ENCODE measurements around the gene SMURF1.

The SMURF1 gene

GRCh38 chr7:99021941-99022560 lies 121.9 kb downstream of the SMURF1 start:
- Histone ChIP-seq H3K27me3 (replicated peaks; ENCODE audit: control insufficient read depth, insufficient read depth, low read length, poor library complexity, severe bottlenecking) (no peaks in the 10 kb centered on the region), H3K36me3 (ENCODE audit: control insufficient read depth, insufficient read depth, low read length) (peaks cover 13% of the 10 kb centered on the region), H3K27ac (ENCODE audit: insufficient read depth, low read length, poor library complexity, severe bottlenecking) (no peak overlapping the region), H3K4me3 (ENCODE audit: insufficient read depth, low read depth, low read length, poor library complexity, severe bottlenecking) (no peak overlapping the region), H3K9me3 (ENCODE audit: control insufficient read depth, low read length) (no peaks in the 10 kb centered on the region), H3K4me1 (ENCODE audit: control insufficient read depth, insufficient read depth, low read length, poor library complexity, severe bottlenecking) (no peaks in the 10 kb centered on the region)
- no peak for DNase-seq

GRCh38 chr7:99020413-99020715 lies 123.5 kb downstream of the SMURF1 start:
- DNase-seq = no peak
- Histone ChIP-seq H3K27ac (ENCODE audit: insufficient read depth, low read length, poor library complexity, severe bottlenecking) (no peak overlapping the region), H3K27me3 (replicated peaks; ENCODE audit: control insufficient read depth, insufficient read depth, low read length, poor library complexity, severe bottlenecking) (no peaks in the 10 kb centered on the region), H3K4me3 (ENCODE audit: insufficient read depth, low read depth, low read length, poor library complexity, severe bottlenecking) (no peak overlapping the region), H3K9me3 (ENCODE audit: control insufficient read depth, low read length) (no peaks in the 10 kb centered on the region), H3K4me1 (ENCODE audit: control insufficient read depth, insufficient read depth, low read length, poor library complexity, severe bottlenecking) (no peaks in the 10 kb centered on the region), H3K36me3 (ENCODE audit: control insufficient read depth, insufficient read depth, low read length) (peaks cover 13% of the 10 kb centered on the region)

- no peak for DNase-seq
- no peak overlapping the region for H3K4me3 ChIP-seq (ENCODE audit: insufficient read depth, low read depth, low read length, poor library complexity, severe bottlenecking)
- H3K36me3 ChIP-seq (ENCODE audit: control insufficient read depth, insufficient read depth, low read length) = peaks cover 16% of the 10 kb centered on the region
- H3K4me1 ChIP-seq (ENCODE audit: control insufficient read depth, insufficient read depth, low read length, poor library complexity, severe bottlenecking) = no peaks in the 10 kb centered on the region
- H3K9me3 ChIP-seq (ENCODE audit: control insufficient read depth, low read length) = no peaks in the 10 kb centered on the region
- H3K27me3 ChIP-seq (replicated peaks; ENCODE audit: control insufficient read depth, insufficient read depth, low read length, poor library complexity, severe bottlenecking) = no peaks in the 10 kb centered on the region
- no peak overlapping the region for H3K27ac ChIP-seq (ENCODE audit: insufficient read depth, low read length, poor library complexity, severe bottlenecking)
These were observed 124.1 kb downstream of the SMURF1 start for GRCh38 chr7:99019523-99020412.

GRCh38 chr7:99016196-99016595 lies 127.7 kb downstream of the SMURF1 start:
- H3K4me1 ChIP-seq (ENCODE audit: control insufficient read depth, insufficient read depth, low read length, poor library complexity, severe bottlenecking) = no peaks in the 10 kb centered on the region
- no peaks in the 10 kb centered on the region for H3K9me3 ChIP-seq (ENCODE audit: control insufficient read depth, low read length)
- H3K4me3 ChIP-seq (ENCODE audit: insufficient read depth, low read depth, low read length, poor library complexity, severe bottlenecking) = no peak overlapping the region
- DNase-seq = no peak
- H3K27ac ChIP-seq (ENCODE audit: insufficient read depth, low read length, poor library complexity, severe bottlenecking) = no peak overlapping the region
- H3K36me3 ChIP-seq (ENCODE audit: control insufficient read depth, insufficient read depth, low read length) = peaks cover 52% of the 10 kb centered on the region
- no peaks in the 10 kb centered on the region for H3K27me3 ChIP-seq (replicated peaks; ENCODE audit: control insufficient read depth, insufficient read depth, low read length, poor library complexity, severe bottlenecking)

- no peaks in the 10 kb centered on the region for H3K9me3 ChIP-seq (ENCODE audit: control insufficient read depth, low read length)
- no peaks in the 10 kb centered on the region for H3K4me1 ChIP-seq (ENCODE audit: control insufficient read depth, insufficient read depth, low read length, poor library complexity, severe bottlenecking)
- H3K36me3 ChIP-seq (ENCODE audit: control insufficient read depth, insufficient read depth, low read length) = peaks cover 54% of the 10 kb centered on the region
- no peak overlapping the region for H3K27ac ChIP-seq (ENCODE audit: insufficient read depth, low read length, poor library complexity, severe bottlenecking)
- H3K27me3 ChIP-seq (replicated peaks; ENCODE audit: control insufficient read depth, insufficient read depth, low read length, poor library complexity, severe bottlenecking) = no peaks in the 10 kb centered on the region
- DNase-seq = no peak
- H3K4me3 ChIP-seq (ENCODE audit: insufficient read depth, low read depth, low read length, poor library complexity, severe bottlenecking) = no peak overlapping the region
These were observed 129.6 kb downstream of the SMURF1 start for GRCh38 chr7:99014113-99014985.

GRCh38 chr7:99013266-99014112 lies 130.4 kb downstream of the SMURF1 start:
- no peaks in the 10 kb centered on the region for H3K27me3 ChIP-seq (replicated peaks; ENCODE audit: control insufficient read depth, insufficient read depth, low read length, poor library complexity, severe bottlenecking)
- H3K9me3 ChIP-seq (ENCODE audit: control insufficient read depth, low read length) = no peaks in the 10 kb centered on the region
- no peaks in the 10 kb centered on the region for H3K4me1 ChIP-seq (ENCODE audit: control insufficient read depth, insufficient read depth, low read length, poor library complexity, severe bottlenecking)
- no peak overlapping the region for H3K27ac ChIP-seq (ENCODE audit: insufficient read depth, low read length, poor library complexity, severe bottlenecking)
- peaks cover 63% of the 10 kb centered on the region for H3K36me3 ChIP-seq (ENCODE audit: control insufficient read depth, insufficient read depth, low read length)
- H3K4me3 ChIP-seq (ENCODE audit: insufficient read depth, low read depth, low read length, poor library complexity, severe bottlenecking) = no peak overlapping the region
- DNase-seq = no peak

GRCh38 chr7:99012722-99013121 lies 131.2 kb downstream of the SMURF1 start:
- Histone ChIP-seq H3K36me3 (ENCODE audit: control insufficient read depth, insufficient read depth, low read length) (peaks cover 70% of the 10 kb centered on the region), H3K9me3 (ENCODE audit: control insufficient read depth, low read length) (no peaks in the 10 kb centered on the region), H3K4me1 (ENCODE audit: control insufficient read depth, insufficient read depth, low read length, poor library complexity, severe bottlenecking) (no peaks in the 10 kb centered on the region), H3K27ac (ENCODE audit: insufficient read depth, low read length, poor library complexity, severe bottlenecking) (no peak overlapping the region), H3K27me3 (replicated peaks; ENCODE audit: control insufficient read depth, insufficient read depth, low read length, poor library complexity, severe bottlenecking) (no peaks in the 10 kb centered on the region), H3K4me3 (ENCODE audit: insufficient read depth, low read depth, low read length, poor library complexity, severe bottlenecking) (no peak overlapping the region)
- DNase-seq = no peak

- H3K4me3 ChIP-seq (ENCODE audit: insufficient read depth, low read depth, low read length, poor library complexity, severe bottlenecking) = no peak overlapping the region
- H3K9me3 ChIP-seq (ENCODE audit: control insufficient read depth, low read length) = no peaks in the 10 kb centered on the region
- H3K27me3 ChIP-seq (replicated peaks; ENCODE audit: control insufficient read depth, insufficient read depth, low read length, poor library complexity, severe bottlenecking) = no peaks in the 10 kb centered on the region
- no peak for DNase-seq
- no peak overlapping the region for H3K27ac ChIP-seq (ENCODE audit: insufficient read depth, low read length, poor library complexity, severe bottlenecking)
- H3K36me3 ChIP-seq (ENCODE audit: control insufficient read depth, insufficient read depth, low read length) = peaks cover 75% of the 10 kb centered on the region
- H3K4me1 ChIP-seq (ENCODE audit: control insufficient read depth, insufficient read depth, low read length, poor library complexity, severe bottlenecking) = no peaks in the 10 kb centered on the region
These were observed 132.1 kb downstream of the SMURF1 start for GRCh38 chr7:99011706-99012404.

- no peaks in the 10 kb centered on the region for H3K4me1 ChIP-seq (ENCODE audit: control insufficient read depth, insufficient read depth, low read length, poor library complexity, severe bottlenecking)
- DNase-seq = no peak
- H3K36me3 ChIP-seq (ENCODE audit: control insufficient read depth, insufficient read depth, low read length) = peaks cover 80% of the 10 kb centered on the region
These were observed 132.6 kb downstream of the SMURF1 start for GRCh38 chr7:99011341-99011705.

More at GRCh38 chr7:99011341-99011705, 132.6 kb downstream of the SMURF1 start:
- H3K4me3 ChIP-seq (ENCODE audit: insufficient read depth, low read depth, low read length, poor library complexity, severe bottlenecking) = no peak overlapping the region
- no peaks in the 10 kb centered on the region for H3K27me3 ChIP-seq (replicated peaks; ENCODE audit: control insufficient read depth, insufficient read depth, low read length, poor library complexity, severe bottlenecking)
- H3K27ac ChIP-seq (ENCODE audit: insufficient read depth, low read length, poor library complexity, severe bottlenecking) = no peak overlapping the region
- H3K9me3 ChIP-seq (ENCODE audit: control insufficient read depth, low read length) = no peaks in the 10 kb centered on the region
